ENCODE data around the gene PLXNB2. TPM values are rescaled to one million over a fixed set of nuclear protein-coding genes. Genes with fewer than 3 reads are reported as not detected.

PLXNB2 gene
- total RNA-seq, 3 donors from 2014 or later (not counting 1 experiment from before 2014, with no cell fraction given) = 6.0 to 34.7 (median 18.9) TPM

DNA sequence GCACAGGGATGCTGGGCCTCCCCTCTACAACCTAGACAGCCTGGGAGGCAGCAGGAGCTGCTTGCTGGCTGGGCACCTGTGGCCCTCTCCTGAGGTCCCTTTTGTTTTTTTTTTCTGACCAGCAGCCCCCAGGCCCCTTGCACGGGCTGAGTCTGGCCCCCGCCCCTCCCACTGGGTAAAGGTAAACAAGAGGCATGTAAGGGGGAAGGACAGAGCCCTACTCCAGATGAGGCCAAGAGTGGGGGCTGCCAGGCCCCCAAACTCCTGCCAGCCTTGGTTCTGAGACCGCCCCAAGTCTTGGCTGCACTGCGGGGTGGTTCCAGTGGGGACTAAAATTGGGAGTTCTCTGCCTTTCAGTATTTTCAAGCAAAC lies 9.2 kb downstream of the PLXNB2 start:
- Mint-ChIP-seq H3K27me3 (ENCODE audit: low read depth in 2 of 2) (peaks cover 0 to 9% of the 10 kb centered on the region in 2 donors), H3K4me1 (no peaks in the 10 kb centered on the region), H3K36me3 (no peaks in the 10 kb centered on the region), H3K9me3 (no peaks in the 10 kb centered on the region), H3K4me3 (no peak overlapping the region), H3K27ac (no peak overlapping the region)
- H3K36me3 ChIP-seq (ENCODE audit: control insufficient read depth, insufficient read depth, low read length) = no peaks in the 10 kb centered on the region
- H3K27me3 ChIP-seq (ENCODE audit: control insufficient read depth, insufficient read depth, low read length) = no peaks in the 10 kb centered on the region
- peaks cover 36% of the 10 kb centered on the region for H3K4me1 ChIP-seq (ENCODE audit: control insufficient read depth, insufficient read depth, low read length)
- no peaks in the 10 kb centered on the region for H3K9me3 ChIP-seq (ENCODE audit: control insufficient read depth, insufficient read depth, low read length)
- TF ChIP-seq, protein P1, sequence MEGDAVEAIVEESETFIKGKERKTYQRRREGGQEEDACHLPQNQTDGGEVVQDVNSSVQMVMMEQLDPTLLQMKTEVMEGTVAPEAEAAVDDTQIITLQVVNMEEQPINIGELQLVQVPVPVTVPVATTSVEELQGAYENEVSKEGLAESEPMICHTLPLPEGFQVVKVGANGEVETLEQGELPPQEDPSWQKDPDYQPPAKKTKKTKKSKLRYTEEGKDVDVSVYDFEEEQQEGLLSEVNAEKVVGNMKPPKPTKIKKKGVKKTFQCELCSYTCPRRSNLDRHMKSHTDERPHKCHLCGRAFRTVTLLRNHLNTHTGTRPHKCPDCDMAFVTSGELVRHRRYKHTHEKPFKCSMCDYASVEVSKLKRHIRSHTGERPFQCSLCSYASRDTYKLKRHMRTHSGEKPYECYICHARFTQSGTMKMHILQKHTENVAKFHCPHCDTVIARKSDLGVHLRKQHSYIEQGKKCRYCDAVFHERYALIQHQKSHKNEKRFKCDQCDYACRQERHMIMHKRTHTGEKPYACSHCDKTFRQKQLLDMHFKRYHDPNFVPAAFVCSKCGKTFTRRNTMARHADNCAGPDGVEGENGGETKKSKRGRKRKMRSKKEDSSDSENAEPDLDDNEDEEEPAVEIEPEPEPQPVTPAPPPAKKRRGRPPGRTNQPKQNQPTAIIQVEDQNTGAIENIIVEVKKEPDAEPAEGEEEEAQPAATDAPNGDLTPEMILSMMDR (IDR thresholded peaks at IDR 0.05) = no peak
- DNase-seq = no peak
- no peak for ATAC-seq
- WGBS (ENCODE audit: insufficient coverage) = 83% methylated on average over 4 of the region's 4 CpGs
- intact Hi-C loops (cut with micrococcal nuclease) = no loop called here
- no peak overlapping the region for H3K27ac ChIP-seq (ENCODE audit: low read length)
- no peak overlapping the region for H3K4me3 ChIP-seq (ENCODE audit: low read length)

DNA sequence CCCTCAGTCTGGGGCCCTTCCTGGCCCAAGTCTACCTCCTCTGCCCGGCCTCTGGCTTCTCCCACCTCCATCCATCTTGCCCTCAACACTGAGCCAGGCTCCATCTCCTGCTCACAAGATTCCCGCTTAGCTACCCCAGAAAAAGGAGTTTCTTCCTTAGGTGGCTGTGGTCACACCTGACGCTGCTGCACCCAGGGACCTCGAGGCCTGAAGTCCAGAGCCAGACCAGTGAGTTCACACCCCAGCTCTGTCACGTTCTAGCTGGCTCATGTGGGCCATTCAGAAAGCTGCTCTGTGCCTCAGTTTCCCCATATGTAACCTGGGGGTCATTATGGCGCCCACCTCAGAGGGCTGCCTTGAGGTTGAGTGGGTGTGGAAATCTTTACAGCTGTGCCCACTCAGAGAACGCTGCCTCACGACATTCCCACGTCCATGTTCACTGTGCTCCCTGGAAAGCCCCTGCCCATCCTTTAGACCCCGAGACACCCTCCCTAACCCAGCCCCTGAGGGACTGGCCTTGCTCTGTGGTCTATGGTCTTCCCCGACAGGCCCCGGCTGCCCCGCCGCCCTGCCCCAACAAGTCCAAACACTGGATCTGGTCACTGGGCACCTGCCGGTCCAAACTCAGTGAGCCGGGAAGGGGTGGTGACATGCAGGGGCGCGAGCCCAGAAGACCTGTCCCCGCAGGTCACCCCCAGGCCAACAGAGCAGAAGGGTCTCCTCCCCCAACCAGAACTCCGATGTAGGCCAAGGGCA lies 9.8 kb downstream of the PLXNB2 start:
- H3K36me3 ChIP-seq (ENCODE audit: control insufficient read depth, insufficient read depth, low read length) = no peaks in the 10 kb centered on the region
- Mint-ChIP-seq H3K9me3 (no peaks in the 10 kb centered on the region), H3K4me1 (peaks cover 0 to 2% of the 10 kb centered on the region in 2 donors), H3K27me3 (ENCODE audit: low read depth in 2 of 2) (peaks cover 3 to 13% of the 10 kb centered on the region in 2 donors), H3K4me3 (no peak overlapping the region), H3K27ac (no peak overlapping the region), H3K36me3 (no peaks in the 10 kb centered on the region)
- no peak overlapping the region for H3K4me3 ChIP-seq (ENCODE audit: low read length)
- no peaks in the 10 kb centered on the region for H3K27me3 ChIP-seq (ENCODE audit: control insufficient read depth, insufficient read depth, low read length)
- peaks cover 34% of the 10 kb centered on the region for H3K4me1 ChIP-seq (ENCODE audit: control insufficient read depth, insufficient read depth, low read length)
- ATAC-seq = no peak
- intact Hi-C loops (cut with micrococcal nuclease) = no loop called here
- no peak overlapping the region for H3K27ac ChIP-seq (ENCODE audit: low read length)
- 90% methylated on average over 20 of the region's 20 CpGs for WGBS (ENCODE audit: insufficient coverage)
- no peak for DNase-seq
- no peaks in the 10 kb centered on the region for H3K9me3 ChIP-seq (ENCODE audit: control insufficient read depth, insufficient read depth, low read length)
- TF ChIP-seq, protein P1 (IDR thresholded peaks at IDR 0.05) = no peak

DNA sequence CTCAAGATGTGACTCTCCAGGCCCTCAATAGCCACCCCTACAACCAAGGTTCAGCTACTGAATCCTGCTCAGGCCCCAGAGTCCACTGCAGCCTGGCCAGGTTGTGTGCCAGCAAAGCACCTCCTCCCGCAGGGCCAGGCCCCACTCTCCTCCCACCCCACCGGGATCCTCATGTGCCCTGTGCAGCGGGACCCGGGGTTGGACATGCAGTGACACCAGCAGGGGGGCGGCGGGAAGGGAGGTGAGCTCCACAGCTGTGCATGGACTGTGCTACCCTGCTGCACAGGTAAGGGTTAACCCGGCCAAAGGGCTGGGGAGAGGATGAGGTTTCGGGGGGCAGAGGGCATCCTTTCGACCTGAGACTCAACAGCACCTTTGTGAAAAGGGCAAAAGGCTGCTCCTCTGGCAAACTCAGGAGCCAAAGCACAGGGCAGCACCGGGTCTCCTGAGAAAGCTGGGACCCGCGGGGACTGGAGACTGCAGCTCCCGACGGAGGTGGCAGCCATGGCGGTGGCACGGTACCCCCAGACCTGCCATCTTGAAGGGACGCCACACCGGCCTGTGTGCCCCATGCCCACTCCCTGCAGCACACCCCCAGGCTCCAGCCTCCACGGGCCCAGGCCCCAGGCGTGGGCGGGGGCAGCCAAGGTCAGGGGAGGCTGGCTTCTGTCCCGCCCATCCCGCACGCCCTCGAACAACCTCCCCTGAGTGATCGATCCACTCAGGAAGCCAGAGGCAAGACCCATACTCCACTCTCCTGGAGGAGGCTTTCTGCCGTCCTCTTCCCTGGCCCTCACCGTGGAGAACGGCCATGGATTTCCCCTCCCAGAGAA lies 10.6 kb downstream of the PLXNB2 start:
- Histone ChIP-seq H3K4me1 (ENCODE audit: control insufficient read depth, insufficient read depth, low read length) (peaks cover 32% of the 10 kb centered on the region), H3K9me3 (ENCODE audit: control insufficient read depth, insufficient read depth, low read length) (no peaks in the 10 kb centered on the region), H3K27ac (ENCODE audit: low read length) (no peak overlapping the region), H3K27me3 (ENCODE audit: control insufficient read depth, insufficient read depth, low read length) (no peaks in the 10 kb centered on the region), H3K36me3 (ENCODE audit: control insufficient read depth, insufficient read depth, low read length) (no peaks in the 10 kb centered on the region), H3K4me3 (ENCODE audit: low read length) (no peak overlapping the region)
- no peaks in the 10 kb centered on the region for H3K36me3 Mint-ChIP-seq
- 91% methylated on average over 29 of the region's 29 CpGs for WGBS (ENCODE audit: insufficient coverage)
- peaks cover 9 to 17% of the 10 kb centered on the region in 2 donors for H3K27me3 Mint-ChIP-seq (ENCODE audit: low read depth in 2 of 2)
- peaks cover 0 to 5% of the 10 kb centered on the region in 2 donors for H3K4me1 Mint-ChIP-seq
- TF ChIP-seq, protein P1 (IDR thresholded peaks at IDR 0.05) = no peak
- intact Hi-C loops (cut with micrococcal nuclease) = no loop called here
- ATAC-seq (no peak), DNase-seq (no peak)
- H3K4me3 Mint-ChIP-seq = no peak overlapping the region
- H3K27ac Mint-ChIP-seq = no peak overlapping the region
- no peaks in the 10 kb centered on the region for H3K9me3 Mint-ChIP-seq

Measured in natural killer cell (primary cell).